Colonic mucosa (tissue), 4 donors: Measurements from ENCODE around the gene PPCDC. TPM values are rescaled to one million over a fixed set of nuclear protein-coding genes. Genes with fewer than 3 reads are reported as not detected.
"Not testable (repeated sequence)": the region's sequence is repeated elsewhere in the genome, so short reads cannot be mapped to it uniquely, and the experiment has no call there.

Source experiments
- DNase-seq: peaks from one replicate; pipeline ENCODE4 v3.0.0-alpha.2; 2020
- H3K27ac ChIP-seq: fragments of 200-600 bp; one replicate; pipeline ENCODE4 v1.8.0; 2021
- H3K27me3 ChIP-seq: fragments of 200-600 bp; one replicate; pipeline ENCODE4 v1.8.0; 2021
- H3K36me3 ChIP-seq: fragments of 200-600 bp; one replicate; pipeline ENCODE4 v1.8.0; 2021
- H3K4me1 ChIP-seq: fragments of 200-600 bp; one replicate; pipeline ENCODE4 v1.8.0; 2021; ENCODE audit warnings: mild to moderate bottlenecking
- H3K4me3 ChIP-seq: fragments of 200-600 bp; one replicate; pipeline ENCODE4 v1.8.0; 2021
- H3K9ac ChIP-seq, 2 donors: one replicate each; pipeline ENCODE4 v1.7.0; 2013; ENCODE audit warnings: control low read depth in 2 of 2, low read depth in 2 of 2, low read length in 2 of 2
- H3K9me3 ChIP-seq: fragments of 200-600 bp; one replicate; pipeline ENCODE4 v1.8.0; 2021
- CTCF ChIP-seq: fragments of 200-600 bp; IDR thresholded peaks from one replicate; pipeline ENCODE4 v1.8.0; 2022; ENCODE audit warnings: antibody characterized with exemption, mild to moderate bottlenecking
- intact Hi-C: fragments of 100-400 bp; cut with DNase I; formaldehyde crosslinking; loops from one replicate; pipeline ENCODE4 v1.14.1; 2022
- total RNA-seq, 2 donors: library from RNA; stranded (reverse); fragmentation: NEBNext Ultra II Directional in 1 of 2; extraction: Animal tissue kit (Norgen Biotek cat#: 25700) in 1 of 2; gene quantifications; one replicate each; pipeline ENCODE4 v1.2.1, GENCODE V29; 2021
- donor health status: healthy.
- donor health status: DM: no; HTN: no; CAD: no.
- donor health status: DM: no; HTN: no; CAD: no.

PPCDC gene
- total RNA-seq, 2 donors from 2014 or later, result 10.1 to 23.1 TPM

DNA sequence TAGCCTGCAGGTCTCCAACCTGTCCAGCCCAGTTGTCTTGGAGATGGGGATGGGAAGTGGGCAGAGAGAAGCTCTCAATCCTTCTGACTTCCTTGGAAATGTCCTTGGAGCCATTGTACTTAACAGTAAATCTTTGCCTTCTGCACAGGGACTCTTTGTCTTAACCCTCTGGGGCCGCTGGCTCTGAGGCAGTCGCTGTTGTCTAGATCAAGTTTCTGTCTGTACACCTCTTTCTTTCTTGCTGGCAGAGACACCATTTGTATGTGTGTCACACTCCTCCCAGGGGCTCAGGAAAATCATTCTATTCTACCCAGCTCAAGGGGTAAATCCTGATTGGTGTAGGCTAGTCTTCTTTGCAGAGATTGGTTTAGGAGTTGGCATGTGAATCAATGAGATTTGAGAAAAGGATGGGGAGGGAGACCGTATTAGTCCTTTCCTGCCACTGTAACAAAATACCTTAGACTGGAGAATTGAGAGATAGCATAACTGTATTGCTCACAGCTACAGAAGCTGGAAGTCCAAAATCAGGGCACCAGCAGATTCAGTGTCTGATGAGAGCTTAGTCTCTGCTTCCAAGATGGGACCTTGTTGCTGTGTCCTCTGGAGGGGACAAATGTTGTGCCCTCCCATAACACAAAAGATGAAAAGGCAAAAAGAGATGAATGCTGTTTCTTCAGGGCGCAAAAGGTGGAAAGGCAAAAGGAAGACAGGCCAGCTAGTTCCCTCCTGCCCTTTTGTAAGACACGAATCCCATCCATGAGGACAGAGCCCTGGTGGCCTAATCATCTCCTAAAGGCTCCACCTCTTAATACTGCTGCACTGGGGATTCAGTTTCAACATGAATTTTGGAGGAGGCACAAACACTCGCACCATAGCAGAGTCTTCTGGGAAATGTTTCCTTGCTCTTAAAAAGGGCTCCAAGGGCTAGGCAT is 66.3 kb downstream of the PPCDC start:
- H3K4me1 ChIP-seq, result no peaks in the 10 kb centered on the region
- no peak overlapping the region for H3K9ac ChIP-seq
- no peak for TF ChIP-seq CTCF
- H3K27me3 ChIP-seq, result no peaks in the 10 kb centered on the region
- no peak overlapping the region for H3K27ac ChIP-seq
- intact Hi-C loops, result no loop called here
- no peak for DNase-seq
- H3K36me3 ChIP-seq, result no peaks in the 10 kb centered on the region
- no peak overlapping the region for H3K4me3 ChIP-seq
- no peaks in the 10 kb centered on the region for H3K9me3 ChIP-seq

DNA sequence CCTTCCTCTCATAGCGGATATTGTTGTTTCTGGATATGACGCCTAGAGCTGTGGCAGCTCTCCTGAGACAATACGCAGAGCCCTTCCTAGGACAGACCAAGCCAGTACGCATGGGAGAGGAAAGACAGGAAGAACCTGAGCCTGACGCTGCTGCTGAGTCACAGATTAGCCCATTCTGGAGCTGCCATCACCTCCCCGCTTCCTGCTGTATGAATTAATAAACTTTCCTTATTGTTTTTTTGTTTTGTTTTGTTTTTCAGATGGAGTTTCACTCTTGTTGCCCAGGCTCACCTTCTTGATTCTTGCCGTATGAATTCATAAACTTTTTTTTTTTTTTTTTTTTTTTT is 67.0 kb downstream of the PPCDC start:
- intact Hi-C loops, result no loop called here
- no peak for DNase-seq

DNA sequence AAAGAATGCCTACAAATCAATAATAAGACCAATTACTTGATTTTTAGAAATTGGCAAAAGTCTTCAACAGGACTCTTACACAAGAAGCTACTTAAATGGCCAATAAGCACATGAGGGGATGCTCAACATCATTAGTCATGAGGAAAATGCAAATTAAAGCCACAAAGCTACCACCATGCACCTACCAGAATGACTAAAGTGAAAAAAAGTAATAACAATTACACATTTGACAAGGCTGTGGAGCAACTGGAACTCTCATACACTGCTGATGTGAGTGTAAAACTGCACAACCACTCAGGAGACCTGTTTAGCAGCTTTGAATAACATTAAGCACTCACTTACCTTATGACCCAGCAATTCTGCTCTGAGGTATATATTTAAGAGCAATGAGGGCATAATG is 68.4 kb downstream of the PPCDC start:
- Histone ChIP-seq H3K27ac (no peak overlapping the region), H3K4me3 (no peak overlapping the region), H3K9ac (no peak overlapping the region), H3K4me1 (no peaks in the 10 kb centered on the region), H3K36me3 (no peaks in the 10 kb centered on the region), H3K27me3 (no peaks in the 10 kb centered on the region), H3K9me3 (no peaks in the 10 kb centered on the region)
- intact Hi-C loops, result no loop called here
- TF ChIP-seq CTCF, result no peak
- DNase-seq, result no peak

More for the DNA sequence above, 67.0 kb downstream of the PPCDC start:
- Histone ChIP-seq H3K9ac (no peak overlapping the region), H3K27me3 (no peaks in the 10 kb centered on the region), H3K27ac (no peak overlapping the region), H3K9me3 (no peaks in the 10 kb centered on the region), H3K4me1 (no peaks in the 10 kb centered on the region), H3K4me3 (no peak overlapping the region), H3K36me3 (no peaks in the 10 kb centered on the region)
- TF ChIP-seq CTCF, result no peak

DNA sequence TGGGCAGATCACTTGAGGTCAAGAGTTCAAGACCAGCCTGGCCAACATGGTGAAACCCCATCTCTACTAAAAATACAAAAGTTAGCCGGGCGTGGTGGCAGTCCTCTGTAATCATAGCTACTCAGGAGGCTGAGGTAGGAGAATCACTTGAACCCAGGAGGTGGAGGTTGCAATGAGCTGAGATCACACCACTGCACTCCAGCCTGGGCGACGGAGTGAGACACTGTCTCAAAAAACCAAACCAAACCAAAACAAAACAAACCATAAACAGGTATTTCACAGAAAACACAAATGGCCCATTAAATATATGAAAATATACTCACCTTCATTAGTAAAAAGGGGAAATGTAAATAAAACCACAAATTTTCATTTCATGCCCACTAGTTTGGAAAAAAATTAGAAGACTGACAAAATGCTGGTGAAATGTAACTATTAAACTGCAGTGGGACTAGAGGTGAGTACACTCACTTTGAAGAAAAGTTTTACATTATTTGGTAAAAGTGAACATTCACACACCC is 71.6 kb downstream of the PPCDC start:
- H3K27ac ChIP-seq, H3K27me3 ChIP-seq, DNase-seq, H3K36me3 ChIP-seq, intact Hi-C loops, H3K4me1 ChIP-seq, H3K9me3 ChIP-seq, H3K9ac ChIP-seq, H3K4me3 ChIP-seq: not testable (repeated sequence)

GRCh38 chr15:75095594-75095993 is 72.2 kb downstream of the PPCDC start:
- no peak for TF ChIP-seq CTCF

GRCh38 chr15:75097939-75098338 is 74.5 kb downstream of the PPCDC start:
- no peak for TF ChIP-seq CTCF
- Histone ChIP-seq H3K4me1 (no peaks in the 10 kb centered on the region), H3K4me3 (no peak overlapping the region), H3K9me3 (no peaks in the 10 kb centered on the region), H3K36me3 (no peaks in the 10 kb centered on the region), H3K9ac (no peak overlapping the region), H3K27me3 (no peaks in the 10 kb centered on the region), H3K27ac (no peak overlapping the region)
- DNase-seq, result no peak
- intact Hi-C loops, result no loop called here

More at GRCh38 chr15:75095594-75095993, 72.2 kb downstream of the PPCDC start:
- Histone ChIP-seq H3K27ac (no peak overlapping the region), H3K36me3 (no peaks in the 10 kb centered on the region), H3K27me3 (no peaks in the 10 kb centered on the region), H3K9ac (no peak overlapping the region), H3K4me1 (no peaks in the 10 kb centered on the region), H3K9me3 (no peaks in the 10 kb centered on the region), H3K4me3 (no peak overlapping the region)
- DNase-seq, result no peak
- intact Hi-C loops, result no loop called here
